ENCODE measurements around the gene CTSO.
"Not testable (repeated sequence)": the region's sequence is repeated elsewhere in the genome, so short reads cannot be mapped to it uniquely, and the experiment has no call there.

Gene CTSO

GRCh38 chr4:155904331-155904730 is 49.3 kb downstream of the CTSO start:
- no peak for DNase-seq

- no peak for DNase-seq
Observed at GRCh38 chr4:155903453-155903852, 50.2 kb downstream of the CTSO start, which contains the start of gene TDO2. TDO2 (plus strand) TSS chr4:155903696; CDS start chr4:155903759, 63 bp downstream.

DNA sequence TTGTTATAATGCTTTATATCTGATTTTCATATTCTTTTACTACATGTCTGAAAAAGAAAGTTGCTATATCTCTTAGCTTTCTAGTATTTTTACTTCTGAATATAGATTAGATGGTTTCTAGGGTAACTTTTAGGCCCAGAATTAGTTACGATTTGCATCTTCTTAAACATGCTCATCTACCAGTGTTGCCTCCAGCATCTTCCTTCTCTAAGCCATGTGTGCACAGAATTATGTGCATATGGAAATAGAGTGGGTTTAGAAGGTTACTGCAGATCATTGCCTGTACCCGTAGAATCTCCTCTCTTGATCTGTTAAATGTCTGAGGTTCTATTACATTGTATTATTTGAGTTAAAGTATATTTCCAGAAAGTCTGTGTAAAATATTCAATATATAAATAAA is 52.7 kb downstream of the CTSO start:
- no peak for DNase-seq

DNA sequence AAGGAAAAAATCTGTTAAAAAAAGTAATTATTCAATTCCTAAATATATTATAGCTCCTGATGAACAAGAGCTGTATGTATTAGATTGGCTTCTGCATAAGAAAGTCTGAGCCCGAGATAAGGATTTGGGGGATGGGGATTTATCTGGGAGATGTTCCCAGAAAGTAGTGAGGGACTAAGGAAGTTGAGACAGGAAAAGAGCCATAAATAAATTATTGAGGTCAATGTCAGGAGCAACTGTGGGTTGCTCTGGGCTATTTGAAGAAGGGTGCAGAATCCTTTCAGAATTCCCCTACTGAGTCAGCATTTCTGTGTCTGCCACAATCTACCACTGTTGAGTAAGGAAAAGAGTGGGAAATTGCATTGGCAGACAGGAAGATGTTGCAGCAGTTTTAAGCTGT is 53.3 kb downstream of the CTSO start:
- no peak for DNase-seq

- no peak for DNase-seq
Observed at GRCh38 chr4:155899891-155900290, 53.8 kb downstream of the CTSO start.

DNA sequence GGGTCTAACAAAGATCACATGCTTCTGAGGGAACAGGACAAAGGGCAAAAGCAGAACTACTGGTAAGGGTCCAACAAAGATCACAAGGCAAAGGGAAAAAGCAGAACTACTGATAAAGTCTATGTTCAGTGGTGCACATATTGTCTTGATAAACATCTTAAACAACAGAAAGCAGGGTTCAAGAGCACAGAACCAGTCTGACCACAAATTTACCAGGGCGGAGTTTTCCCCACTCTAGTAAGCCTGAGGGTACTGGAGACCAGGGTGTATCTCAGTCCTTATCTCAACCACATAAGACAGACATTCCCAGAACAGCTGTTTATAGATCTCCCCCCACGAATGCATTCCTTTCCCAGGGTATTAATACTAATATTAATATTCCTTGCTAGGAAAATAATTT is 55.3 kb downstream of the CTSO start:
- DNase-seq = not testable (repeated sequence)

- DNase-seq = no peak
Observed at GRCh38 chr4:155891058-155891457, 62.6 kb downstream of the CTSO start.

- DNase-seq = no peak
Observed at GRCh38 chr4:155889946-155890345, 63.7 kb downstream of the CTSO start.

GRCh38 chr4:155889031-155889793 is 64.5 kb downstream of the CTSO start:
- DNase-seq = no peak

DNA sequence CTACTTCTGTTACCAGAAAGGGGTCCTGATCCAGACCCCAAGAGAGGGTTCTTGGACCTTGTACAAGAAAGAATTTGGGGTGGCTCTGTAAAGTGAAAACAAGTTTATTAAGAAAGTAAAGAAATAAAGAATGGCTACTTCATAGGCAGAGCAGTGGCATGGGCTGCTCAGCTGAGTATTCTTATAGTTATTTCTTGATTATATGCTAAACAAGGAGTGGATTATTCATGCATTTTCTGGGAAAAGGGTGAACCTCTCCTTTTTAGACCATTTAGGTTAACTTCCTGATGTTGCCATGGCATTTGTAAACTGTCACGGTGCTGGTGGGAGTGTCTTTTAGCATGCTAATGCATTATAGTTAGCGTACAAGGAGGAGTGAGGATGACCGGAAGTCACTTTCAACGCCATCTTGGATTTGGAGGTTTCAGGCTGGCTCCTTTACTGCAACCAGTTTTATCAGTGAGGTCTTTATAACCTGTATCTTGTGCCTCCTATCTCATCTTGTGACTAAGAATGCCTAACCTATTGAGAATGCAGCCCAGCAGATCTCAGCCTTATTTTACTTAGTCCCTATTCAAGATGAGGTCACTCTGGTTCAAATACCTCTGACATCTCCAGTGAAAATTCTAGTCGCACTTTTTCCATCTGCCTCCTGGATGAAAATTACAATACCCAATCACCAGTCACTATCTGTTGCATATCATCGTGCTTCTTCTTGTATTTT is 65.7 kb downstream of the CTSO start:
- DNase-seq = no peak

DNA sequence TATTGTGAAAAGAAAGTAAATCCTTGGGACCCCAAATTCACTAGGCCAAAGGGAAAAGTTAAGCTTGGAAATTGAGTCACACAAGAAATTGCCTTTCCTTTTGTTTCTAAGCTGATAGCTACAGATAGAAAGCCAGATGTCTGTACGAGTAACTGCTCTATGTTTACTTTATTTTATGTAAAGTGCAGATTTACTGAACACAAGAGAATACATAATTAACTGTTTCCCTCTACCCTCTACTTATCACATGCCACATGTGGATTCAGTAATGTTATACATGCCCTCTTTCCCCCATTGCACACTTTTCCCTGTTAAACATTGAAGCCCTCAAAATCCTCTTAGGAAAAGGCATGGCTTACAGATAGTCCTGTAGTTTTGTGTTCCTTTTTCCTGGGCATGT is 66.6 kb downstream of the CTSO start:
- no peak for DNase-seq

GRCh38 chr4:155885666-155886065 is 68.0 kb downstream of the CTSO start:
- no peak for DNase-seq

DNA sequence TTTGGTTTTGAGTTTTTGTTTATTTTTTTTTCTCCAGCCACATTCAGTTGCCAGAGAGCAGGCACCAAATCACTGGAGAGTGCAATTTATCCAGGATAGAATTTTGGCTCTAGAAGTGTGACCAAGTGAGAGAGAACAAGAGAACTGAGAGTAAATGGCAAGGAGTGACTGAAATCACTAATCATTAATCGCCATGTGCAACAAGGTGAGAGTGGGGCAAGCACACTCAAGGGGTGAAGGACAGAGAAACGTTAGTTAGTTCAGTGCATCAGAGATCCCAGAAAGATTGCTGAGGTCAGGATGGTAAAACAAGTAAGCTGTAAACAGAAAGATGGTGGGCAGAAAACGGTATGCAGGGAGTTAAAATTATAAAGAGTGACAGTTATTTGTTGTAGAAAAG is 69.8 kb downstream of the CTSO start:
- no peak for DNase-seq

GRCh38 chr4:155881555-155881954 is 72.1 kb downstream of the CTSO start:
- no peak for DNase-seq

- DNase-seq = no peak
Observed at GRCh38 chr4:155879767-155880166, 73.9 kb downstream of the CTSO start.

DNA sequence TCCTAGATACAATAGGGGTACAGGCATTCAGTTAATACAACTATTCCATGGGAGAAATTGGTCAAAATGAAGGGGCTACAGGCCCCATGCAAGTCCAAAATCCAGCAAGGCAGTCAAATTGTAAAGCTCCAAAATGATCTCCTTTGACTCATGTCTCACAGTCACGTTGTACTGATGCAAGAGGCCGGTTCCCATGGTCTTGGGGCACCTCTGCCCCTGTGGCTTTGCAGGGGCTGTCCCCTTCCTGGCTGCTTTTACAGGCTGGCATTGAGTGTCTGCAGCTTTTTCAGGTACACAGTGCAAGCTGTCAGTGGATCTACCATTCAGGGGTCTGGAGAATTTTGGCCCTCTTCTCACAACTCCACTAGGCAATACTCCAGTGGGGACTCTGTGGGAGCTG is 75.1 kb downstream of the CTSO start:
- no peak for DNase-seq

GRCh38 chr4:155877971-155878370 is 75.7 kb downstream of the CTSO start:
- DNase-seq = no peak

DNA sequence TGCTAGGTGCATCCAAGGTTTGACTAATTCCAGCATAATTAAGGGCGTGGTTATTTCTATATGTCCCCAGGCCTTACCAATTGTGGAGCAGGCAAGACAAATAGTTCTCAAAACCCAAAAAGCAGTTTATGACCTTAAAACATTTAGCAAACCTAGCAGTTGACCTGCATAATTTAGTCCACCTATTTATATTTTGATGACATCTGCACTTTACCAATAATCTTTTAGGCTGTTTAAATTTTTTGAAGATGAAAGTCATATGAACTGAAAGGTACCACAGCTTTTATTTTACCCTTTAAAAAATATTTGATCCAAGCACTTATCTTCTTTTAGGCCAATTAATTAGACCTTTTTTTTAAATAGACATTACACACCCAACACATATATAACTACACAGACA is 77.8 kb downstream of the CTSO start:
- no peak for DNase-seq

All from GOT3 (cell line).